Measurements from ENCODE around the gene LAPTM4A.

LAPTM4A gene

GRCh38 chr2:20005891-20006470 lies 45.4 kb downstream of the LAPTM4A start:
- no peak for DNase-seq
- intact Hi-C loops (cut with DNase I): no loop called here

- intact Hi-C loops (cut with DNase I): no loop called here
- no peak for DNase-seq
Observed at GRCh38 chr2:20005067-20005627, 46.3 kb downstream of the LAPTM4A start.

GRCh38 chr2:20001361-20001863 lies 50.0 kb downstream of the LAPTM4A start:
- no peak for DNase-seq
- intact Hi-C loops (cut with DNase I): no loop called here

- no peak for DNase-seq
- intact Hi-C loops (cut with DNase I): loop anchor here (5.0 kb wide), 1 partner anchor 91 kb away; the partner anchor contains the start of gene TTC32
Observed at GRCh38 chr2:19993731-19994130, 57.7 kb downstream of the LAPTM4A start.

GRCh38 chr2:19991895-19992294 lies 59.5 kb downstream of the LAPTM4A start:
- intact Hi-C loops (cut with DNase I): loop anchor here (2.0 to 5.0 kb wide), 2 partner anchors 59 to 90 kb away; partner anchors contain the start of genes LAPTM4A and TTC32
- DNase-seq: no peak

- no peak for DNase-seq
- intact Hi-C loops (cut with DNase I): loop anchor here (2.0 to 5.0 kb wide), 2 partner anchors 60 to 88 kb away; partner anchors contain the start of genes LAPTM4A and TTC32
Observed at GRCh38 chr2:19990416-19990728, 61.1 kb downstream of the LAPTM4A start.

- peak; percentile 76 to 96 (median 91) for DNase-seq
- intact Hi-C loops (cut with DNase I): loop anchor here (2.0 to 5.0 kb wide), 2 partner anchors 61 to 88 kb away; partner anchors contain the start of genes LAPTM4A and TTC32
Observed at GRCh38 chr2:19989667-19990415, 61.6 kb downstream of the LAPTM4A start, which contains the start of gene WDR35. Gene WDR35, minus strand, starts transcription at chr2:19990105. Its CDS starts 90 bp downstream, at chr2:19990015.

GRCh38 chr2:19989342-19989666 lies 62.1 kb downstream of the LAPTM4A start:
- no peak for DNase-seq
- intact Hi-C loops (cut with DNase I): no loop called here

GRCh38 chr2:19988600-19988999 lies 62.8 kb downstream of the LAPTM4A start:
- intact Hi-C loops (cut with DNase I): no loop called here

GRCh38 chr2:19987936-19988335 lies 63.5 kb downstream of the LAPTM4A start:
- no peak for DNase-seq

More at GRCh38 chr2:19988600-19988999, 62.8 kb downstream of the LAPTM4A start:
- DNase-seq: no peak

More at GRCh38 chr2:19987936-19988335, 63.5 kb downstream of the LAPTM4A start:
- intact Hi-C loops (cut with DNase I): no loop called here
